BJ (cell line): ENCODE data around the gene CFAP119. TPM values are rescaled to one million over a fixed set of nuclear protein-coding genes. Genes with fewer than 3 reads are reported as not detected.

Source experiments
- CTCF ChIA-PET: fragments of 350-600 bp; formaldehyde crosslinking; extraction: SDS; loops from one replicate; lab custom pipeline; 2021; ENCODE audit warnings: antibody characterized with exemption, inconsistent platforms; lab: Yijun Ruan, JAX
- POLR2A ChIA-PET: fragments of 300-600 bp; sonication (Branson Sonifier 250); formaldehyde crosslinking; extraction: SDS; loops from one replicate; lab custom pipeline; 2021; ENCODE audit warnings: antibody characterized with exemption; lab: Charles Lee
- DNase-seq: peaks from one replicate; pipeline ENCODE4 v3.0.0-alpha.2; 2011; ENCODE audit warnings: low read depth
- H3K27me3 ChIP-seq: 2 replicates; pipeline ENCODE4 v1.6.0; 2011; ENCODE audit warnings: low read length; ENCODE audit not compliant: control insufficient read depth, insufficient read depth
- H3K36me3 ChIP-seq: 2 replicates; pipeline ENCODE4 v1.5.1; 2011; ENCODE audit warnings: low read length; ENCODE audit not compliant: control insufficient read depth, insufficient read depth
- H3K4me3 ChIP-seq: 2 replicates; pipeline ENCODE4 v1.5.1; 2011; ENCODE audit warnings: low read depth, mild to moderate bottlenecking, control low read depth, low read length
- polyA plus RNA-seq: library from polyadenylated mRNA; depleted of rRNA; stranded (reverse); fragments of >200 nt; gene quantifications from 2 replicates; pipeline ENCODE4 v1.2.3, GENCODE V29; 2011
- TF ChIP-seq, protein P1 (sequence below): IDR thresholded peaks from 2 replicates; pipeline ENCODE4 v1.5.1; 2011; ENCODE audit warnings: low read depth, mild to moderate bottlenecking, control low read depth, inconsistent platforms, low read length, moderate library complexity; ENCODE audit not compliant: insufficient read depth

Gene CFAP119
- polyA plus RNA-seq, 1 experiment: 4.7 TPM

DNA sequence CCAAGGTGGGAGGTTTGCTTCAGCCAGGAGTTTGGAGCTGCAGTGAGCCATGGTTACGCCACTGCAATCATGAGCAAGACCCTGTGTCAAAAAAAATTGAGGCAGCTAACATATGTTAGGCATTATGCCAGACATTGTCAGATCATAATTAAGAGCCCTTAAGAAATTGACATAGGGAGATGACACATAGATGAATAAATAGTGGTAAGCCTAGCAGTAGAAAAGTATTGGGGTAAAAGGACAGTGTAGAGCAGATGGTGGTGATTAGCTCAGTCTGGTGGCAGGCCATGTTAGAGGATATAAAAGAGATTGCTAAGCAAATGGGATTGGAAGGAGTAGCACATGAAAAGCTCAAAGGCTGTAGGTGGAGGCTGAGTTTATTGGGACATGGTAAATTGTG lies 40.3 kb downstream of the CFAP119 start:
- TF ChIP-seq, protein P1, sequence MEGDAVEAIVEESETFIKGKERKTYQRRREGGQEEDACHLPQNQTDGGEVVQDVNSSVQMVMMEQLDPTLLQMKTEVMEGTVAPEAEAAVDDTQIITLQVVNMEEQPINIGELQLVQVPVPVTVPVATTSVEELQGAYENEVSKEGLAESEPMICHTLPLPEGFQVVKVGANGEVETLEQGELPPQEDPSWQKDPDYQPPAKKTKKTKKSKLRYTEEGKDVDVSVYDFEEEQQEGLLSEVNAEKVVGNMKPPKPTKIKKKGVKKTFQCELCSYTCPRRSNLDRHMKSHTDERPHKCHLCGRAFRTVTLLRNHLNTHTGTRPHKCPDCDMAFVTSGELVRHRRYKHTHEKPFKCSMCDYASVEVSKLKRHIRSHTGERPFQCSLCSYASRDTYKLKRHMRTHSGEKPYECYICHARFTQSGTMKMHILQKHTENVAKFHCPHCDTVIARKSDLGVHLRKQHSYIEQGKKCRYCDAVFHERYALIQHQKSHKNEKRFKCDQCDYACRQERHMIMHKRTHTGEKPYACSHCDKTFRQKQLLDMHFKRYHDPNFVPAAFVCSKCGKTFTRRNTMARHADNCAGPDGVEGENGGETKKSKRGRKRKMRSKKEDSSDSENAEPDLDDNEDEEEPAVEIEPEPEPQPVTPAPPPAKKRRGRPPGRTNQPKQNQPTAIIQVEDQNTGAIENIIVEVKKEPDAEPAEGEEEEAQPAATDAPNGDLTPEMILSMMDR: no peak
- CTCF ChIA-PET: no interaction called here
- no peaks in the 10 kb centered on the region for H3K27me3 ChIP-seq
- DNase-seq: no peak
- POLR2A ChIA-PET: no interaction called here
- H3K36me3 ChIP-seq: peaks cover 48% of the 10 kb centered on the region
- no peak overlapping the region for H3K4me3 ChIP-seq

DNA sequence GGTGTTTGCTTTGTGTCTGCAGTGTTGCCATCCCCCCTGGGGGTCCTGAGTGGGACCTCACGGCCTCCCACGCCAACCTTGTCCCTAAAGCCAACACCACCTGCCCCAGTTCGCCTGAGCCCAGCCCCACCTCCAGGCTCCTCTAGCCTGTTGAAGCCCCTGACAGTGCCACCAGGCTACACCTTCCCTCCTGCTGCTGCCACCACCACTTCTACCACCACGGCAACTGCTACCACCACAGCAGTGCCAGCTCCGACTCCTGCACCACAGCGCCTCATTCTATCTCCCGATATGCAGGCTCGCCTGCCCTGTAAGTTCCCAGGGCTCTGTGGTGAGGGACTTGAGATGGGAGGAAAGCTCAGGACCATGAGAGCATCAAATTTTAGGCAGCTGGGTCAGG lies 40.7 kb downstream of the CFAP119 start:
- DNase-seq: no peak
- CTCF ChIA-PET: interaction anchor here (1.2 kb wide), 1 partner anchor 62 kb away, joined by 3 read pairs; the partner anchor contains the start of gene FBRS

DNA sequence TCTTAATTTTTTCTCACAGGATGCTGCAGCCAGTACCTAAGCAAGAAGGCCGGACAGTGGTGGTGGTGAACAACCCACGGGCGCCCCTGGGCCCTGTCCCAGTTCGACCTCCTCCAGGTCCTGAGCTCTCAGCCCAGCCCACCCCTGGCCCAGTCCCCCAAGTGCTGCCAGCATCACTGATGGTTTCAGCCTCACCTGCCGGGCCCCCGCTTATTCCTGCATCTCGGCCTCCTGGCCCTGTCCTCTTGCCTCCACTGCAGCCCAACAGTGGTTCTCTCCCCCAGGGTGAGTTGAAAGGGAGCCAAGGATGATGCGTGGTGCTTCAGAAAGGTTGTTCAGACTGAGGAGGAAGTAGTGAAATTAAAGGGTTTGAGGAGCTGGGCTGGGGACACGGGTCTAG lies 41.2 kb downstream of the CFAP119 start:
- POLR2A ChIA-PET: no interaction called here
- no peak overlapping the region for H3K4me3 ChIP-seq
- no peak for DNase-seq
- TF ChIP-seq, protein P1: no peak
- CTCF ChIA-PET: interaction anchor here (1.2 kb wide), 1 partner anchor 62 kb away, joined by 3 read pairs; the partner anchor contains the start of gene FBRS
- peaks cover 53% of the 10 kb centered on the region for H3K36me3 ChIP-seq
- no peaks in the 10 kb centered on the region for H3K27me3 ChIP-seq

More for the DNA sequence above, 40.7 kb downstream of the CFAP119 start:
- TF ChIP-seq, protein P1: no peak
- no peak overlapping the region for H3K4me3 ChIP-seq
- peaks cover 49% of the 10 kb centered on the region for H3K36me3 ChIP-seq
- no peaks in the 10 kb centered on the region for H3K27me3 ChIP-seq
- POLR2A ChIA-PET: no interaction called here

DNA sequence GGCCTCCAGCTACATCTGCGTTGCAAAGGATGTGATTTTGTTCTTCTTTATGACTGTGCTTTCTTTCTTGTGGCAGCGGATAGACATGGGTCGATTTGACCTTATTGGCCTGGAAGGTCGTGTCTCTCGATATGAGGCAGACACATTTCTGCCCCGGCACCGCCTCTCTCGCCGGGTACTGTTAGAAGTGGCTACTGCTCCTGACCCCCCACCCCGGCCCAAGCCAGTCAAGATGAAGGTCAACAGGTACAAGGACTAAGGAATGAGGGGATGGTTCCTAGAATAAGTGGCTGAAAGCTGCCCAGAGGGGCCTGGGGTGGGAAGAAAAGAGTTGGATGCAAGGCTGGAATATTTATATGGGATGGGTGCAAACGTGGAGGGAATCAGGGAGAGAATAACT lies 41.8 kb downstream of the CFAP119 start:
- ChIA-PET CTCF (interaction anchor here (1.2 kb wide), 1 partner anchor 61 kb away, joined by 3 read pairs; the partner anchor contains the start of gene FBRS), POLR2A (no interaction called here)
- Histone ChIP-seq H3K36me3 (peaks cover 51% of the 10 kb centered on the region), H3K4me3 (no peak overlapping the region), H3K27me3 (no peaks in the 10 kb centered on the region)
- DNase-seq: no peak
- TF ChIP-seq, protein P1: no peak

DNA sequence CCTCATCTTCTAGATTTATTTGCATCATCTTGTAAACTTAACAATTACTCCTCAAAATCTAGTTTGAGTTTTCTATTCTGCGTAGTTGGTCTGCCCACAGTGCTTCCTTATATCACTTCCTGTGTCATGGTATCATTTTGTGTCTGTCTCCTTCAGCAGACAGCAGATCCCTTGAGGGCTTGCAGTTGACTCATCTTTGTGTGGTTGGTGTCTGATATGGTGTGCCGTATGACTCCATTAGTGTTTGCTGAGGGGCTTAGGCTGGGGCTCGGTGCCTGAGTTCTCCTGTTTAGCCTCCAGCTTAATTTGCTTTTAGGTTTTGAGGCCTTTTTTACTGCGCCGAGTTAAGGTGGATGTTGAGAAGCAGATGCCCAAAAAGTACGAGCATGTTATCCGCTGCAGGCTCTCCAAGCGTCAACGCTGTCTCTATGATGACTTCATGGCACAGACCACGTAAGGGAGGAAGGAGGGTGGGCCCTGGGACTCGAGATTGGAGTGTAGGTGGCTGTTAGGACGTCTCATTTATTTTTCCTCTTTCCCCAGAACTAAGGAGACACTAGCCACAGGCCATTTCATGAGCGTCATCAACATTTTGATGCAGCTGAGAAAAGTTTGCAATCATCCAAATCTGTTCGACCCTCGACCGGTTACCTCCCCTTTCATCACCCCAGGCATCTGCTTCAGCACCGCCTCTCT lies 46.0 kb downstream of the CFAP119 start:
- Histone ChIP-seq H3K27me3 (no peaks in the 10 kb centered on the region), H3K4me3 (no peak overlapping the region), H3K36me3 (peaks cover 42% of the 10 kb centered on the region)
- ChIA-PET POLR2A (interaction anchor here (0.6 kb wide), 1 partner anchor 16 kb away, joined by 7 read pairs; no protein-coding TSS in a partner anchor), CTCF (interaction anchor here (1.0 to 1.2 kb wide), 2 partner anchors 10 to 22 kb away, joined by 4 to 5 read pairs; no protein-coding TSS in a partner anchor)
- TF ChIP-seq, protein P1: no peak
- no peak for DNase-seq
